ENCODE results near the gene CHD8. TPM values are rescaled to one million over a fixed set of nuclear protein-coding genes. Genes with fewer than 3 reads are reported as not detected.

CHD8 gene, protein sequence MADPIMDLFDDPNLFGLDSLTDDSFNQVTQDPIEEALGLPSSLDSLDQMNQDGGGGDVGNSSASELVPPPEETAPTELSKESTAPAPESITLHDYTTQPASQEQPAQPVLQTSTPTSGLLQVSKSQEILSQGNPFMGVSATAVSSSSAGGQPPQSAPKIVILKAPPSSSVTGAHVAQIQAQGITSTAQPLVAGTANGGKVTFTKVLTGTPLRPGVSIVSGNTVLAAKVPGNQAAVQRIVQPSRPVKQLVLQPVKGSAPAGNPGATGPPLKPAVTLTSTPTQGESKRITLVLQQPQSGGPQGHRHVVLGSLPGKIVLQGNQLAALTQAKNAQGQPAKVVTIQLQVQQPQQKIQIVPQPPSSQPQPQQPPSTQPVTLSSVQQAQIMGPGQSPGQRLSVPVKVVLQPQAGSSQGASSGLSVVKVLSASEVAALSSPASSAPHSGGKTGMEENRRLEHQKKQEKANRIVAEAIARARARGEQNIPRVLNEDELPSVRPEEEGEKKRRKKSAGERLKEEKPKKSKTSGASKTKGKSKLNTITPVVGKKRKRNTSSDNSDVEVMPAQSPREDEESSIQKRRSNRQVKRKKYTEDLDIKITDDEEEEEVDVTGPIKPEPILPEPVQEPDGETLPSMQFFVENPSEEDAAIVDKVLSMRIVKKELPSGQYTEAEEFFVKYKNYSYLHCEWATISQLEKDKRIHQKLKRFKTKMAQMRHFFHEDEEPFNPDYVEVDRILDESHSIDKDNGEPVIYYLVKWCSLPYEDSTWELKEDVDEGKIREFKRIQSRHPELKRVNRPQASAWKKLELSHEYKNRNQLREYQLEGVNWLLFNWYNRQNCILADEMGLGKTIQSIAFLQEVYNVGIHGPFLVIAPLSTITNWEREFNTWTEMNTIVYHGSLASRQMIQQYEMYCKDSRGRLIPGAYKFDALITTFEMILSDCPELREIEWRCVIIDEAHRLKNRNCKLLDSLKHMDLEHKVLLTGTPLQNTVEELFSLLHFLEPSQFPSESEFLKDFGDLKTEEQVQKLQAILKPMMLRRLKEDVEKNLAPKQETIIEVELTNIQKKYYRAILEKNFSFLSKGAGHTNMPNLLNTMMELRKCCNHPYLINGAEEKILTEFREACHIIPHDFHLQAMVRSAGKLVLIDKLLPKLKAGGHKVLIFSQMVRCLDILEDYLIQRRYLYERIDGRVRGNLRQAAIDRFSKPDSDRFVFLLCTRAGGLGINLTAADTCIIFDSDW (N-terminal part only)
- 10 to 100 TPM; 36.5 to 38.8 TPM for total RNA-seq
- long read RNA-seq, partial matches to known transcripts = 12 of 12 reads
- long read RNA-seq, other reads (novel, unspliced or antisense) = 0 of 12 reads

DNA sequence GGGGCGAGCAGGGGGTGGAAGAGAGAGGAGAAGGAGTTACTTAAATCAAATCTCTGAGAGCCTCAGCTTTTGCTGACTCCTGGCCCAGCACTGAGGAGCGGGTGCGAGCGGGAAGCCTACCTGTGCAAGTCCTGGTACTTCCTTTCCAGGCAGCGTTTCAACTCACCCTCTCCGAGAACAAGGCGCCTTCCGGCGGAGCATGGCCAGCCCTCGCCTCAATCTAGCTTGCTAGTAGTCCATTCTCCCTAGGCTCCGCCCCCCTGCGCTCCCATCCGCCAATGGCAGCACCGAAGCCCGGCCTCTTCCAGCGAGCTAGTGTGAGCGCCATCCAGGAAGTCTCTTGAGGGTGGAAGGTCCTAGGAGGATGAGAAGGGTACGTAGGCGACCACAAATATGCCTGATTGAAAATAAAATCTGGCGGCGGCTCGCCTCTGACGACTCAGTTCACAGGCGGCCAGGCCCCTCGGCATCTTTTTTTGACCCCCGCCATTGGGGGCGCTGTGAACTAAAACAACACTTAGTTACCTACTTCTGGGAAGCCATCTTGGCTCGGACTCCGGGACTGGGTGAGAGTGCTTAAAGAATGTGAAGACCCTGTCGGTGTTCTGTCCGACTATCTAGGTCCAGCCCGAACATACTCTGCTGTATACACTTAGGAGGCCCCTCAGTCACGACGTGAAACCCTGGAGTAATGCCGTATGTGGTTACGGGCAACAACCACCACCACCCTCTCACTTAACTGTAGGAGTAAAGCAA, at the start of gene CHD8:
Gene CHD8, minus strand, starts transcription at position 212 of the 756 bp plus-strand sequence. CDS start 24,480 bp downstream, outside the sequence.
- intact Hi-C loops (cut with DNase I) = loop anchor here in 1 of 2 donors (2.0 kb wide), 1 partner anchor 21 kb away; the partner anchor contains the start of genes RAB2B and TOX4
- ATAC-seq (peak; percentile 99 to 100), DNase-seq (peak; percentile 100)

DNA sequence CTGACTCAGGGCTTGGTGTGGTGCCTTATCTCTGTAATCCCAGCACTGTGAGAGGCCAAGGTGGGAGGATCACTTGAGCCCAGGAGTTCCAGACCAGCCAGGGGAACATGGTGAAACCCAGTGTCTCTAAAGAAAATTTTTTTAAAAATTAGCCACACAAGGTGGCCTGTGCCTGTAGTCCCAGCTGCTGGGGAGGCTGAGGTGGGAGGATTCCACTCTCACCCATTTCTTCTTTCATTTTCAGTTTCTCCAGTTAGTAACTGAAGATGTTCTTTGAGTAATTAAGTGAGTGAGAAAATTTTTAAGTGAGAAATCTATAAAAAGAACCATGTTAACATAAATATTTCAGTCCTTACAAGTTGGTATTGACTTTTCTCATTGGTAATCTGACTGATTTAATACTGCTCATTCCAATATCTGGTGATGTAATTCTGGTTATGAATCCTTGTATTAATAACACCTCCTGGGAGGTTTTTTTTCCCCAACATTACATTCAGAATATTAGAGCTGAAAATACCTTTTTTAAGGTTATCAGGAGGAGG, 49.2 kb upstream of the CHD8 start:
- intact Hi-C loops (cut with DNase I) = no loop called here
- DNase-seq (no peak), ATAC-seq (no peak)

DNA sequence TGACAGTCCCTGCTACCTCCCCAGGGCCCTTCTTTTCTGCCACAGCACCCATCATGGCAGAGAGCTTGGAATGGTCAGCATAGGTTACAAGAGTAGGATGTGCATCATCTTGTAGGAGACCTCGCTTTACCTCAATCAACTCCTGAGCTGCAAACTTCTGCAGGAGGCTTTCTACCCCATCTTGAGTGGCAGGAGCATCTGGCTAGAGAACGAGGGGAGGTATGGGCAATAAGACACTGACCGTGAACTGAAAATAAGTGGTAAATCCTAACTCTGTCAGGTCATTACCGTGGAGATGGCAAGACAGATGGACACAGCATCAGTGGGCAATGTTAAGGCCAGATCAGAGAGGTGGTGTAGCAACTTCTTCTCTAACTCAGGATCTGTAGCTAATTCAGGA, 47.5 kb upstream of the CHD8 start:
- DNase-seq = no peak
- intact Hi-C loops (cut with DNase I) = no loop called here

GRCh38 chr14:21501568-21501967, 45.6 kb upstream of the CHD8 start:
- no peak for ATAC-seq
- intact Hi-C loops (cut with DNase I) = no loop called here

More for the DNA sequence above, 47.5 kb upstream of the CHD8 start:
- ATAC-seq = no peak

DNA sequence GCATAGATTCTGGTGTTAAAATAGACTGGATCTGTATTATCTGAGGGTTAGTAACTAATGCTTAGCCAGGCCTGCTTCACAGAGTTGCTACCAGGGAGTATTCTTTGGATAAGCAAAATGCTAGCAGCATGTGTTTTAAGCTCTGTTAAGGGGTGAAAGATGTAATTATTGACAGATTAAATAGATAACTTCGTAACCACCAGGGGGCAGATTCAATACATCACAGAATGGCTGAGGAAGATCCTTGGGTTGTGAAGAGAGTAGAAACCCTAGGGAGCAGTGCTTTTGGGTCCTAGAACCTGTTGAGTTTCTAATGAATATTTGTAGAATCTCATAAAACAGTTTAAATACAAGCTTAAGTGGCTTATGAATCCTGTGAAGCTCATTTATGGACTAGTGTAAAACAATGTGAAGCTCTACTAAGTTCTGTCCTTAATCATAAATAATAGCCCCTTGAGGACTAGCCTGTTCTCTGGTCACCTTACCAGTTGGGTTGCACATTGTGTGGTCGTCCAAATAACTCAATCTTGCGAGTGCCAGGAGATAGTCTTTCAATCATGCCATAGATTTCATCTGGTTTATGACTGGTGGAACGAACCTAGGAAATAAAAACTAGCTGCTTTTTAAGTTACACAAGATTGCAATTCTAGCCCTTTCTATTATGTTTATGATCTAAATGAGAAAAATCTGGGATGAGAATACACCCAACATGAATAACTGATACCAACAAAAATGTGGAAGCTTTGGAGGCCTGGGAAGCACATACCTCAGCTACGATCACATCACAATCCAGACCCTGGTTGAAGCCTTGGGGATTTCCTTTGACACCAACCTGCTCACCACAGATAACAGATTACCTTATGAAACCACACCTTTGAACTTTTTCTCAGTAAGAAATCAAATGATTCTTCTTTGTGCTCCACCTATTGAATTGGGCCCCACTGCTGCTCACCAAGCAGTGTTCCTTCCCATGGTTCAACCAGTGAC, 42.9 kb upstream of the CHD8 start:
- ATAC-seq (peak in 1 of 2 donors; percentile 30), DNase-seq (no peak)
- intact Hi-C loops (cut with DNase I) = loop anchor here in 1 of 2 donors (5.0 kb wide), 1 partner anchor 58 kb away; no protein-coding TSS in a partner anchor

More at GRCh38 chr14:21501568-21501967, 45.6 kb upstream of the CHD8 start:
- no peak for DNase-seq

- no peak for DNase-seq
- intact Hi-C loops (cut with DNase I) = loop anchor here in 1 of 2 donors (5.0 kb wide), 1 partner anchor 61 kb away; no protein-coding TSS in a partner anchor
- ATAC-seq = peak in 1 of 2 donors; percentile 55
Observed at GRCh38 chr14:21496453-21496852, 40.5 kb upstream of the CHD8 start.

GRCh38 chr14:21494902-21495762, 39.2 kb upstream of the CHD8 start:
- ATAC-seq (no peak), DNase-seq (no peak)
- intact Hi-C loops (cut with DNase I) = loop anchor here in 1 of 2 donors (5.0 kb wide), 1 partner anchor 62 kb away; no protein-coding TSS in a partner anchor

DNA sequence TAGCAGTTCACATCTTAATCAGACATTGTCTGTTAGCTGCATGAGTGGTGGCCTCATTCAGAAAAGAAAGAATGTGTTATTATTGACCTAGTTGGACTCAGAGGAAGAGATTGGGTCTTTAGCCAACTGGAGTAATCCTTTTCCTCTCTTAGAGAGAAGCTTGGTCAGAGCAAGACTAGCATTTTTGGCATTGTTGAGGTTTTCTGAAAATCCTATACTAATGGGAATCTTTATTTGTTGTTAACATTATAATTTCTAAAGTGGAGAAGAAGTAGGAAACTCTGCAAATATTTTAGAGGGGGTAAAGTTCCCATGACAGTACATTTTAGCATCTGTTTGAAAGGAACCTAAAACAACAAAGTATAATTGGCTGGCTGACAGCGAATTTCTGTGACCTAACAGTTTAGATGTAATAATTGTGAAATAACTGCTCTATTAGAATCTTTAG, 30.7 kb upstream of the CHD8 start:
- no peak for ATAC-seq
- DNase-seq = no peak
- intact Hi-C loops (cut with DNase I) = no loop called here

DNA sequence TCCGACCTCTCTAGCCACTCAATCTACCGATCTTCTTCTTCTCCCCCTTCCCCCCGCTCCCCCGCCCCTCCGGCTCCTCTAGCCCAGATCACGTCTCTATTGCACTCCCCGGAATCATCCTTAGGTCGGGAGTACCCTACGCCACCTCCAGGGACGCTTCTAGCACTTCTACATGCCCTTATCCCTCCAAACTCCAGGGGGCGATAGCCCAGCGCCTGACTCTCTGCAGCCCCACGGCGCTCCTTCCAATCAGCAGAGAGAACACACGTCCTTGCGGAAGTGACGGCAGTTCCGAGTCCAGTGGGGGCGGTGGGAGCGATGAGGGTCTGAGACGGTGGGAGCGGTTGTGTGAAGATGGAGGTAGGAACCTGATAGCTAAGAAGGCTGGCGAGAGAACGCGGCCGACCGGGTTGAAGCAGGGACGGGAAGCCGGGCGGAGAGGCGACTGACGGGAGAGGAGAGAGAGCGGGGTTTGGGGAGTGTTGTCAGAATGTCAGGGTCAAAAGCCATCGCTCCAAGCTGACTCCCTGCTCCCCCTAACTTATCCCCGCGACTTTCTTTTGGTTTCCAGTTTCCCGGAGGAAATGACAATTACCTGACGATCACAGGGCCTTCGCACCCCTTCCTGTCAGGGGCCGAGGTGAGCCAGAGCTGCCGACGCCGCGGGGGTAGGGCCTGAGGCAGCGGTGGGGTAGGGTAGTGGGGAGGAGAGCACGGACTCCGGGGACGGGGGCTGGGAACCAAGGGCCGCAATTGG, 21.2 kb upstream of the CHD8 start, which contains the start of the genes RAB2B and TOX4:
Gene RAB2B, minus strand, starts transcription at position 35 of the 757 bp plus-strand sequence. CDS start 87 bp downstream, outside the sequence.
Gene TOX4, plus strand, starts transcription at position 271 of the 757 bp plus-strand sequence. Its CDS starts 84 bp downstream, at position 355.
- DNase-seq = peak; percentile 95
- intact Hi-C loops (cut with DNase I) = loop anchor here in 1 of 2 donors (2.0 kb wide), 2 partner anchors 20 to 92 kb away; partner anchors contain the start of genes CHD8 and SUPT16H
- peak; percentile 99 for ATAC-seq

GRCh38 chr14:21476523-21476924, 20.6 kb upstream of the CHD8 start:
- ATAC-seq (peak; percentile 85 to 94), DNase-seq (peak; percentile 88)
- intact Hi-C loops (cut with DNase I) = loop anchor here in 1 of 2 donors (2.0 kb wide), 2 partner anchors 20 to 92 kb away; partner anchors contain the start of genes CHD8 and SUPT16H

DNA sequence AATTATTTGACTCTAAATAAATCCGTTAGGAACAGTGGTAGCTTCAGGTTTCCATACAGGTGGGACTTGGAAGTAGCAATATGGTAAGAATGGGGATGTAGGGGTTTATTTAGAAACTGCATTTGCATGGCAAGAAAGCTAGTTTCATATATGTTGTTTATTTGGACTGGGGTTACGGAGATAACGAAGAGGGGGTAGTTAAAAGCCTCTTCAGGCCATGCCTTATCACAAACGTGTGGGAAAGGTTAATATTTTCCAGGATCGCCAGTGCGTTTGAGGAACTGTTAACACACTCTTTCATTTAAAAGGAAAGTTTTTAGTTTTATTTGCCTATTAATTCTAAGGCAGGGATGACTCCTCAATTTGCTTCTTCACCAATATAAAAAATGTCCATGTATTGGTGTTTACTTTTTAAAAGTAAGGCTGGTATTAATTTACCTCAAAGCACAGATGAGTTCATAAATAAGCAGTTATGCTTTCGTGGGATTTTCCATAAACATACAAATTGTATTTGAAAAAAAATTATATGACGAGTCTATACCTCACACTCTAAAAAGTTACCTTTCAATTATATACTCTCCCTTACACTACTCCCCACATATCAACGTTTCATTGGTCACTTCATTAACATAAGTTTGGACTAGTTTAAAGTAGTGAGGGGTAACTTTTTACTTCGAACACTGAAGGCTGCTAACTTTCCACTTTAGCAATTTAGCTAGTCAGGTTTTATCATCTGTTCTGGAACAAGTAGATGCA, 20.0 kb upstream of the CHD8 start:
- DNase-seq (no peak), ATAC-seq (peak in 1 of 2 donors; percentile 14)
- intact Hi-C loops (cut with DNase I) = loop anchor here in 1 of 2 donors (2.0 kb wide), 2 partner anchors 19 to 91 kb away; partner anchors contain the start of genes CHD8 and SUPT16H

- ATAC-seq (no peak), DNase-seq (no peak)
- intact Hi-C loops (cut with DNase I) = no loop called here
Observed at GRCh38 chr14:21467616-21468015, 11.7 kb upstream of the CHD8 start.

- intact Hi-C loops (cut with DNase I) = no loop called here
- peak; percentile 25 to 44 for ATAC-seq
- no peak for DNase-seq
Observed at GRCh38 chr14:21455592-21455911, 371 bp downstream of the CHD8 start.

All from left cardiac atrium (tissue), 4 donors.